HEK293T (cell line): ENCODE data around the gene RRAS.

ENCODE experiments used
- ARNT ChIP-seq: fragments of 450-650 bp; IDR thresholded peaks from 2 replicates; pipeline ENCODE4 v1.6.1; 2017; ENCODE audit warnings: mild to moderate bottlenecking
- BHLHE40 ChIP-seq: fragments of 450-650 bp; IDR thresholded peaks from 2 replicates; pipeline ENCODE4 v1.6.1; 2016; ENCODE audit warnings: mild to moderate bottlenecking, moderate library complexity, borderline replicate concordance
- CTBP1 ChIP-seq: fragments of 450-650 bp; IDR thresholded peaks from 2 replicates; pipeline ENCODE4 v1.6.1; 2016; ENCODE audit warnings: borderline replicate concordance
- ELF4 ChIP-seq: fragments of 450-650 bp; IDR thresholded peaks from 2 replicates; pipeline ENCODE4 v1.6.1; 2017; ENCODE audit warnings: antibody characterized with exemption
- FOXA1 ChIP-seq: fragments of 450-650 bp; IDR thresholded peaks from 2 replicates; pipeline ENCODE4 v1.6.1; 2016; ENCODE audit warnings: mild to moderate bottlenecking
- FOXK2 ChIP-seq: fragments of 450-650 bp; IDR thresholded peaks from 2 replicates; pipeline ENCODE4 v1.6.1; 2016; ENCODE audit warnings: mild to moderate bottlenecking
- FOXM1 ChIP-seq: fragments of 450-650 bp; IDR thresholded peaks from 2 replicates; pipeline ENCODE4 v1.6.1; 2017; ENCODE audit warnings: mild to moderate bottlenecking, borderline replicate concordance
- HDGF ChIP-seq: fragments of 450-650 bp; IDR thresholded peaks from 2 replicates; pipeline ENCODE4 v1.6.1; 2017; ENCODE audit warnings: antibody characterized with exemption, borderline replicate concordance
- NFRKB ChIP-seq: fragments of 450-650 bp; IDR thresholded peaks from 2 replicates; pipeline ENCODE4 v1.6.1; 2016; ENCODE audit warnings: mild to moderate bottlenecking, moderate library complexity
- SP1 ChIP-seq: fragments of 450-650 bp; IDR thresholded peaks from 2 replicates; pipeline ENCODE4 v1.6.1; 2017
- SUZ12 ChIP-seq: fragments of 450-650 bp; IDR thresholded peaks from 2 replicates; pipeline ENCODE4 v1.6.1; 2016; ENCODE audit warnings: mild to moderate bottlenecking
- TARDBP ChIP-seq: fragments of 450-650 bp; IDR thresholded peaks from 2 replicates; pipeline ENCODE4 v1.6.1; 2016

DNA sequence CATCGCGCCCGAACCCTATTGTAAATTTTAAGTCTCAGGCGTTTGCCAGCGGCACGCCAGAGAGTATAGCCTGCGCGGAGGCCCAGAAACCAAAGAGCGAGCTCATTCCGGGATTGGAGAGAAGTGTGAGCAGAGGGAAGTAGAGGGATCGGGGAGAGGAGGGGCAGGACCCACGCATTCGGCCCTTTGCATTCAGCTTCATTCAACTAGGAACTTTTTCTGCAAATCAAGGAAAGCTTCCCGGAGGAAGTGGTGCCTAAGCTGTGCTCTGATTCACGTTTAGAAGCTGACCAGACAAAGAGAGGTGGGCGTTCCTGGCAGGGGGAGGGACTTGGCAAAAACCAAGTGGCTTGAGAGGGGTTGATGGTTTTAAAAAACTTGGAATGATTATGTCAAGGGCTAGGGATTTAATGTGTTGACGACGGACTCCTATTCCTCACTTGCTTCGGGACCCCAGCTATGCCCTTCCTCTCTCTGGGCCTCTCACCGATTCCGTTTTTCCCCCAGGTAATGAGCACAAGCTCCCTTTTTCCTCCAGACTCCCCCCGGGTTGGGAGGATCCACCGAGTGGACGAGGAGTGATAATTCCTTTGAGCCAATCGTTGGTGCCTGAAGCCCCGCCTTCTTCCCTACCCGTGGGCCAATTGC, 36.3 kb upstream of the RRAS start:
- TF ChIP-seq TARDBP (no peak), ELF4 (no peak), FOXA1 (no peak), CTBP1 (no peak), BHLHE40 (peak; percentile 95), SUZ12 (no peak), FOXM1 (no peak), NFRKB (no peak), HDGF (no peak), ARNT (no peak), SP1 (peak; percentile 88), FOXK2 (no peak)
